ENCODE data around the gene IQCH.

Gene IQCH

GRCh38 chr15:67506775-67507747 is 252.5 kb downstream of the IQCH start:
- H3K27ac ChIP-seq: no peak overlapping the region
- no peak for DNase-seq

DNA sequence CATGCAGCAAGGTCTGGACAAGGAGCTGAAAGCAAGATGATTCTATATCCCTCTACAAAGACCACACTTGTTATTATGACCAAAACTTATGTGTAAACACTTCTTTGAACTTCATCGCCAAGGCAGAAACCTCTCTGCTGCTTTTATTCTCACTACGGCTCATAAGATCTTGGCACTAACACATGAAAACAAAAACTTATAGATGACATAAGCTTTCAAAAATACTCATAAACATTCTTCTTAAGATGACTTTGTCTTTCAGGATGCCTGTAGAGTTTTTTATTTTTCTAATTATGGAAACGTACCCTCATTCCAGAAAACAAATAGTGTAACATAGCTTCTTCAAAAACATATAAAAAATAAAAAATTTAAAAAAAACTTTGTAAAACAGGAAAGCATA is 253.8 kb downstream of the IQCH start:
- H3K27ac ChIP-seq: no peak overlapping the region
- H3K9me3 ChIP-seq (ENCODE audit: severe bottlenecking): no peaks in the 10 kb centered on the region
- no peaks in the 10 kb centered on the region for H3K27me3 ChIP-seq (ENCODE audit: insufficient read depth, low read depth, severe bottlenecking)
- H3K4me3 ChIP-seq (ENCODE audit: low read depth, low read length): no peak overlapping the region
- TF ChIP-seq CTCF (IDR thresholded peaks at IDR 0.05; ENCODE audit: low read depth, low read length): no peak
- no peaks in the 10 kb centered on the region for H3K36me3 ChIP-seq
- no peak for DNase-seq

More at GRCh38 chr15:67506775-67507747, 252.5 kb downstream of the IQCH start:
- H3K36me3 ChIP-seq: no peaks in the 10 kb centered on the region
- no peak for TF ChIP-seq CTCF (IDR thresholded peaks at IDR 0.05; ENCODE audit: low read depth, low read length)
- H3K27me3 ChIP-seq (ENCODE audit: insufficient read depth, low read depth, severe bottlenecking): no peaks in the 10 kb centered on the region
- no peaks in the 10 kb centered on the region for H3K9me3 ChIP-seq (ENCODE audit: severe bottlenecking)
- H3K4me3 ChIP-seq (ENCODE audit: low read depth, low read length): no peak overlapping the region

- Histone ChIP-seq H3K27me3 (ENCODE audit: insufficient read depth, low read depth, severe bottlenecking) (no peaks in the 10 kb centered on the region), H3K4me3 (ENCODE audit: low read depth, low read length) (no peak overlapping the region), H3K9me3 (ENCODE audit: severe bottlenecking) (no peaks in the 10 kb centered on the region), H3K36me3 (no peaks in the 10 kb centered on the region), H3K27ac (no peak overlapping the region)
- DNase-seq: no peak
- TF ChIP-seq CTCF (IDR thresholded peaks at IDR 0.05; ENCODE audit: low read depth, low read length): no peak
Observed at GRCh38 chr15:67509918-67510317, 255.3 kb downstream of the IQCH start.

GRCh38 chr15:67510597-67511190 is 256.1 kb downstream of the IQCH start:
- no peak for TF ChIP-seq CTCF (IDR thresholded peaks at IDR 0.05; ENCODE audit: low read depth, low read length)
- H3K4me3 ChIP-seq (ENCODE audit: low read depth, low read length): no peak overlapping the region
- no peaks in the 10 kb centered on the region for H3K36me3 ChIP-seq
- H3K9me3 ChIP-seq (ENCODE audit: severe bottlenecking): no peaks in the 10 kb centered on the region
- H3K27ac ChIP-seq: no peak overlapping the region
- DNase-seq: no peak
- H3K27me3 ChIP-seq (ENCODE audit: insufficient read depth, low read depth, severe bottlenecking): no peaks in the 10 kb centered on the region

GRCh38 chr15:67511606-67512005 is 257.0 kb downstream of the IQCH start:
- Histone ChIP-seq H3K36me3 (no peaks in the 10 kb centered on the region), H3K27me3 (ENCODE audit: insufficient read depth, low read depth, severe bottlenecking) (no peaks in the 10 kb centered on the region), H3K4me3 (ENCODE audit: low read depth, low read length) (no peak overlapping the region), H3K9me3 (ENCODE audit: severe bottlenecking) (no peaks in the 10 kb centered on the region), H3K27ac (no peak overlapping the region)
- no peak for DNase-seq
- TF ChIP-seq CTCF (IDR thresholded peaks at IDR 0.05; ENCODE audit: low read depth, low read length): no peak
